Suprapubic skin (tissue), 3 donors: Measurements from ENCODE around the gene SRRM3.

Experiments used
- POLR2A ChIP-seq, 2 donors: fragments of 450-650 bp; IDR thresholded peaks; one replicate each; pipeline ENCODE4 v1.6.1; 2017; ENCODE audit warnings: antibody characterized with exemption in 2 of 2, mild to moderate bottlenecking in 2 of 2, moderate library complexity in 2 of 2
- TF ChIP-seq, protein P1 (sequence below), 2 donors: fragments of 200-600 bp in 1 of 2; fragments of 450-650 bp in 1 of 2; sonication (generic) in 1 of 2; IDR thresholded peaks; one replicate each; pipeline ENCODE4 v1.5.1; 2016 to 2019; ENCODE audit warnings: antibody characterized with exemption in 2 of 2, mild to moderate bottlenecking in 1 of 2, moderate library complexity in 1 of 2

DNA sequence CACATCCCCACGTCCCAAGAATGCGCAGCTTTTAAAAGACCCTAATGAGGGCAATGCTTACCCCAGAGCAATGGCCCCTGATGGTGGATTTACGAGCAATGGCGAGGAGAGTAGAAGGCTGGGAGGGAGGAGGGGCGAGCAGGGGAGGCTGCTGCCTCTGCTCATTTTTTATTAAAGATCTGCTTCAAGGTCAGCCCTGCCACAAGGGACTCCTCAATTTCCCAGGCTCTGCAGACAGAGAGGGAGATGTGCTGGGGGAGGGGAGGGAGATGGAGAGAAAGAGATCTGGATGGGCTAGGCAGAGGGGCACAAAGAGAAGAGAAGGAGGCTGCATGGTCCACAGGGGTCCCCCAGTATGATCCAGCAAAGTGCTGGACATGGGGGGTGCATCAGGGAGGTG, 7.8 kb upstream of the SRRM3 start:
- TF ChIP-seq POLR2A (IDR thresholded peaks at IDR 0.05): no peak
- TF ChIP-seq, protein P1, sequence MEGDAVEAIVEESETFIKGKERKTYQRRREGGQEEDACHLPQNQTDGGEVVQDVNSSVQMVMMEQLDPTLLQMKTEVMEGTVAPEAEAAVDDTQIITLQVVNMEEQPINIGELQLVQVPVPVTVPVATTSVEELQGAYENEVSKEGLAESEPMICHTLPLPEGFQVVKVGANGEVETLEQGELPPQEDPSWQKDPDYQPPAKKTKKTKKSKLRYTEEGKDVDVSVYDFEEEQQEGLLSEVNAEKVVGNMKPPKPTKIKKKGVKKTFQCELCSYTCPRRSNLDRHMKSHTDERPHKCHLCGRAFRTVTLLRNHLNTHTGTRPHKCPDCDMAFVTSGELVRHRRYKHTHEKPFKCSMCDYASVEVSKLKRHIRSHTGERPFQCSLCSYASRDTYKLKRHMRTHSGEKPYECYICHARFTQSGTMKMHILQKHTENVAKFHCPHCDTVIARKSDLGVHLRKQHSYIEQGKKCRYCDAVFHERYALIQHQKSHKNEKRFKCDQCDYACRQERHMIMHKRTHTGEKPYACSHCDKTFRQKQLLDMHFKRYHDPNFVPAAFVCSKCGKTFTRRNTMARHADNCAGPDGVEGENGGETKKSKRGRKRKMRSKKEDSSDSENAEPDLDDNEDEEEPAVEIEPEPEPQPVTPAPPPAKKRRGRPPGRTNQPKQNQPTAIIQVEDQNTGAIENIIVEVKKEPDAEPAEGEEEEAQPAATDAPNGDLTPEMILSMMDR (IDR thresholded peaks at IDR 0.05): no peak
